ENCODE data around the gene PTPRJ. TPM values are rescaled to one million over a fixed set of nuclear protein-coding genes. Genes with fewer than 3 reads are reported as not detected.

The PTPRJ gene
- total RNA-seq, 1 donor from 2014 or later, result 22.9 TPM

DNA sequence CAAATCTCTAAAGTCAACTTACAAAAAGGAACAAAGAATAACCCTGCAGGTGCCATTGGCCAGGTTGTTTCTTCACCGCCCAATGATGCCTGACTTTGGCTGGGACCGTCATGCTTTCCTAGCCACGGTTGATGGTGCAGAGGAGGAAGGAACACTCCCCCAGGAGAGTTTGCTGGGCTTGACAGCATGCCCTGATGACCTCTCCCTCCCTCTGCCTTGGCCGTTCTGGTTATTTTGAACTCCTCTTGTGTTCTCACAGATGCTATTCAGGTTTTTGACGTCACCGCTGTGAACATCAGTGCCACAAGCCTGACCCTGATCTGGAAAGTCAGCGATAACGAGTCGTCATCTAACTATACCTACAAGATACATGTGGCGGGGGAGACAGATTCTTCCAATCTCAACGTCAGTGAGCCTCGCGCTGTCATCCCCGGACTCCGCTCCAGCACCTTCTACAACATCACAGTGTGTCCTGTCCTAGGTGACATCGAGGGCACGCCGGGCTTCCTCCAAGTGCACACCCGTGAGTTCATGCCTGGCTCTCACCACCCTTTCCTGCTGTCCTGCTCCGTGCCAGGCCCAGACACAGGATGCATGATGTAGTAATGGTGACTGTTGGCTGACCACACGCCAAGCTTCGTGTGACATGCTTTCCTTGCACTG is 147.3 kb downstream of the PTPRJ start:
- Histone ChIP-seq H2AFZ (ENCODE audit: low read depth, low read length) (no peak overlapping the region), H3K9ac (ENCODE audit: low read length) (no peak overlapping the region), H3K79me2 (ENCODE audit: insufficient read depth, low read length) (no peaks in the 10 kb centered on the region), H3K4me1 (ENCODE audit: insufficient read depth, low read length) (peaks cover 6% of the 10 kb centered on the region), H3K4me2 (ENCODE audit: low read length) (no peak overlapping the region), H3K27ac (ENCODE audit: low read depth, low read length) (no peak overlapping the region), H3K36me3 (ENCODE audit: insufficient read depth, low read length) (peaks cover 41% of the 10 kb centered on the region), H4K20me1 (ENCODE audit: insufficient read depth, low read length) (peaks cover 4% of the 10 kb centered on the region), H3K27me3 (ENCODE audit: insufficient read depth, low read length) (no peaks in the 10 kb centered on the region), H3K4me3 (ENCODE audit: insufficient read depth, low read depth, low read length) (no peak overlapping the region), H3K9me3 (ENCODE audit: insufficient read depth, low read depth, low read length) (no peaks in the 10 kb centered on the region)
- Mint-ChIP-seq H3K27ac (ENCODE audit: unreplicated experiment) (no peak overlapping the region), H3K9me3 (ENCODE audit: unreplicated experiment) (no peaks in the 10 kb centered on the region), H3K4me3 (ENCODE audit: unreplicated experiment) (no peak overlapping the region), H3K27me3 (ENCODE audit: low read depth, unreplicated experiment) (no peaks in the 10 kb centered on the region), H3K4me1 (ENCODE audit: low read depth, unreplicated experiment) (peaks cover 4% of the 10 kb centered on the region), H3K36me3 (ENCODE audit: low read depth, unreplicated experiment) (peaks cover 24% of the 10 kb centered on the region)
- FAIRE-seq (no peak), DNase-seq (ENCODE audit: low read depth) (no peak)
- TF ChIP-seq CTCF (IDR thresholded peaks at IDR 0.05; ENCODE audit: insufficient read depth, low read depth, low read length) (no peak), EZH2 (IDR thresholded peaks at IDR 0.05; ENCODE audit: insufficient read depth, low read length) (no peak)

DNA sequence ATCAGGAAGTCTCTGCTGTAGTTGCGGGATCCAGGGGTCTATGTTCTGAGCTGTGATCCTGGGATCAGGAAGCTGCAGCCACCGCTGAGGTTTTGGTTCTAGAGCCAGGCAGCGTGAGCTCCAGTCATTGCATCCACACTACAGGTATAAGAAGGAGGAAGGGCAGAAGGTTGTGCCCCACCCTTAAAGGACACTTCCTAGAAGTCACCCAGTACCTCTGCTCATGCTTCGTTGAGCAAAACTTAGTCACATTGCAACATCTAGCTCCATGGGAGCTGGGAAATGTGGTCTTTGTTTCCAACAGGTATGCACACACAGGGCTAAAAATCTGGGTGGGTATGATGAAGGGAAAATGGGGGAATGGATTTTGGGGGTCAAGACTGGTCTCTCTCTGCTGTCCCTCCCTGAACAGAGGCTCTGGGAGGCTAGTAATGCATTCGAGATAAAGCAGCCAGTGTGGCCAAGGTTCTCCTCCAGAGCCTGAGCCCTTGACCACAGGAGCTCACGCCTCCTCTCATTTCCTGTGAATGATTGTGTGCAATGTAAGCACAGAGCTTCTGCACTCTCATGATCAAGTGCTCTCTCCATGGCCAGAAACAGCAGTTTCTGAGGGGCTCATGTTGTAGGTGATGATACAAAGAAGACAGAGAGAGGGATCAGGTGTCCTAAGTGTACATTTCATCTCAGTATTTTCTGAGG is 149.5 kb downstream of the PTPRJ start:
- no peaks in the 10 kb centered on the region for H3K9me3 Mint-ChIP-seq (ENCODE audit: unreplicated experiment)
- Histone ChIP-seq H3K4me3 (ENCODE audit: insufficient read depth, low read depth, low read length) (no peak overlapping the region), H3K79me2 (ENCODE audit: insufficient read depth, low read length) (no peaks in the 10 kb centered on the region), H4K20me1 (ENCODE audit: insufficient read depth, low read length) (peaks cover 4% of the 10 kb centered on the region), H3K9ac (ENCODE audit: low read length) (no peak overlapping the region), H3K27me3 (ENCODE audit: insufficient read depth, low read length) (no peaks in the 10 kb centered on the region), H3K9me3 (ENCODE audit: insufficient read depth, low read depth, low read length) (no peaks in the 10 kb centered on the region), H3K27ac (ENCODE audit: low read depth, low read length) (no peak overlapping the region), H2AFZ (ENCODE audit: low read depth, low read length) (no peak overlapping the region), H3K4me2 (ENCODE audit: low read length) (no peak overlapping the region), H3K36me3 (ENCODE audit: insufficient read depth, low read length) (peaks cover 34% of the 10 kb centered on the region), H3K4me1 (ENCODE audit: insufficient read depth, low read length) (no peaks in the 10 kb centered on the region)
- FAIRE-seq (no peak), DNase-seq (ENCODE audit: low read depth) (no peak)
- H3K36me3 Mint-ChIP-seq (ENCODE audit: low read depth, unreplicated experiment), result peaks cover 12% of the 10 kb centered on the region
- no peak for TF ChIP-seq CTCF (IDR thresholded peaks at IDR 0.05; ENCODE audit: insufficient read depth, low read depth, low read length)
- TF ChIP-seq EZH2 (IDR thresholded peaks at IDR 0.05; ENCODE audit: insufficient read depth, low read length), result no peak
- no peaks in the 10 kb centered on the region for H3K4me1 Mint-ChIP-seq (ENCODE audit: low read depth, unreplicated experiment)
- H3K27me3 Mint-ChIP-seq (ENCODE audit: low read depth, unreplicated experiment), result no peaks in the 10 kb centered on the region
- H3K4me3 Mint-ChIP-seq (ENCODE audit: unreplicated experiment), result no peak overlapping the region
- H3K27ac Mint-ChIP-seq (ENCODE audit: unreplicated experiment), result no peak overlapping the region

Measured in astrocyte (in vitro differentiated cells and primary cell).